ENCODE data around the gene TPO.

DNA sequence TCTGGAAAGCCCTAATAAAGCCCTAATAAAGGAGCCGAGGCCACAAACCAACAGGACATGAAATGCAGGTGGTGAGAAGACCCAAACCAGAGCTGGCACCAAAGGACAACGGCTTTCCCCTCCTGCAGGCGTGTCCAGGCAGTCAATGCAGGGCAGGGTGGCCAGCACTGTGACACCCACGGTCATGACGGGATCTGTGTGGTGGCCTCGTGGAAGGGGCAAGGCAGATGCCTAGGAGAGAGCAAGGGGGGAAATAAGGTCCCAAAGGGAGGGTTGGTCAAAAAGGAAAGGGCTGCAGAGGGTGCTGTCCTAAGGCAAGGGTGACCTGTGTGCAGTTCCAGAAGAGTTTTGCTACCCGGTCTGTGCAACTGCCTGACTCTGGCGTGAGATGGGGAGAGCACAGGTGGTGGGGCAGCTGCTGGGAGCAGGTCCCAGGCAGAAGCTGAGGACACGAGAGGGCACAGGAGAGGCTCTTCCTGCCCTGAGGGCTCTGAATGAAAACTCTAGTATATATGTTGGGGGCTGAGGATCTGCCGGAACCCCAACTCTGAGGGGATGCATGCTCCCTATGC, 156.7 kb downstream of the TPO start:
- TF ChIP-seq CTCF (IDR thresholded peaks at IDR 0.05) (no peak), MXD4 (CRISPR knock-in tag; IDR thresholded peaks at IDR 0.05; ENCODE audit: borderline replicate concordance) (no peak), SP1 (CRISPR knock-in tag; conservative IDR thresholded peaks at IDR 0.05) (no peak), CREM (CRISPR knock-in tag; IDR thresholded peaks at IDR 0.05) (no peak), ARID4B (CRISPR knock-in tag; IDR thresholded peaks at IDR 0.05; ENCODE audit: borderline replicate concordance) (no peak), ZNF232 (CRISPR knock-in tag; IDR thresholded peaks at IDR 0.05) (no peak), ZNF416 (CRISPR knock-in tag; IDR thresholded peaks at IDR 0.05) (no peak), JUN (CRISPR knock-in tag; IDR thresholded peaks at IDR 0.05) (no peak), FOXJ3 (CRISPR knock-in tag; IDR thresholded peaks at IDR 0.05; ENCODE audit: borderline replicate concordance) (no peak), EMX1 (CRISPR knock-in tag; IDR thresholded peaks at IDR 0.05) (no peak)
- TF ChIP-seq, protein P1, sequence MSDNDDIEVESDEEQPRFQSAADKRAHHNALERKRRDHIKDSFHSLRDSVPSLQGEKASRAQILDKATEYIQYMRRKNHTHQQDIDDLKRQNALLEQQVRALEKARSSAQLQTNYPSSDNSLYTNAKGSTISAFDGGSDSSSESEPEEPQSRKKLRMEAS (CRISPR knock-in tag; IDR thresholded peaks at IDR 0.05): no peak
